EL (cell line): Measurements from ENCODE around the gene PEAK1.
"Not testable (repeated sequence)": the region's sequence is repeated elsewhere in the genome, so short reads cannot be mapped to it uniquely, and the experiment has no call there.

Experiments
- DNase-seq: peaks from one replicate; pipeline ENCODE4 v3.0.0-alpha.2; 2016

Gene PEAK1

DNA sequence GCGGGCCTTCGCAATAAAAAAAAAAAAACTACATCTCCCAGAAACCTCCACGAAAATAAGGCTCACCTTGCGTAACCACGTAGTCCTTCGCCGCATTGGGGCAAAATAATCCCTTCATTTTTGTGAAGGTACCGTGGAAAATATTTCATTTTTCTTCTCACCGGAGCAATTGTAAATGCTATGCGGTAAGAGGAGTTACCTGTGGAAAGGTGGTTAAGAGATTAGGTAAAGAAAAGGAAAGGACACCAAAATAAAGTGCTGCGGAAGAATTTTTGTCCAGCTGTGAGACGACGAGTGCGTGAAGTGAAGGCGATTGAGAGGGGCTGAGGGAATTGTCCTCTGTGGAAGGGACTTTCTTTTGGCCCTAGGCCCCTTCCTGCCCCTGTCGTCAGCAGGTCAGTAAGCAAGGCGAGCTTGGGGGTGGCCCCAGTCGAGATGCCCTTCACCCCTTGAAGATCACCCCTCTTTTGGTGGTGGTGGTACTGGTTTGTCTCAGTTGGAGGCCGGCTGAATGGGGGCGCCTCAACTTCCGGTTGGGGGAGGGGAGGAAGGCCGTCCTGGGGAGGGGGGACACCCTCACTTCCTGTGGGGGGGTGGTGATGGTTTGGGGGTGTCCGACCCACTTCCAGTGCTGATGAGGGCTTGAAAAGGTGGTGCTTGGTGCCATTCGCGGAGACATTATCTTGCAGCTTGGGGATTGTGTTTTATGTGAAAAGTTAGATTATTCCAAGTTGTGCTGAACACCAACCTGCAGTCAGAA, 886 bp upstream of the PEAK1 start, which contains the start of gene HMG20A:
Gene HMG20A (plus strand): TSS at position 279 of the 760 bp plus-strand sequence. CDS start 37,520 bp downstream, outside the sequence.
- peak; percentile 83 for DNase-seq

DNA sequence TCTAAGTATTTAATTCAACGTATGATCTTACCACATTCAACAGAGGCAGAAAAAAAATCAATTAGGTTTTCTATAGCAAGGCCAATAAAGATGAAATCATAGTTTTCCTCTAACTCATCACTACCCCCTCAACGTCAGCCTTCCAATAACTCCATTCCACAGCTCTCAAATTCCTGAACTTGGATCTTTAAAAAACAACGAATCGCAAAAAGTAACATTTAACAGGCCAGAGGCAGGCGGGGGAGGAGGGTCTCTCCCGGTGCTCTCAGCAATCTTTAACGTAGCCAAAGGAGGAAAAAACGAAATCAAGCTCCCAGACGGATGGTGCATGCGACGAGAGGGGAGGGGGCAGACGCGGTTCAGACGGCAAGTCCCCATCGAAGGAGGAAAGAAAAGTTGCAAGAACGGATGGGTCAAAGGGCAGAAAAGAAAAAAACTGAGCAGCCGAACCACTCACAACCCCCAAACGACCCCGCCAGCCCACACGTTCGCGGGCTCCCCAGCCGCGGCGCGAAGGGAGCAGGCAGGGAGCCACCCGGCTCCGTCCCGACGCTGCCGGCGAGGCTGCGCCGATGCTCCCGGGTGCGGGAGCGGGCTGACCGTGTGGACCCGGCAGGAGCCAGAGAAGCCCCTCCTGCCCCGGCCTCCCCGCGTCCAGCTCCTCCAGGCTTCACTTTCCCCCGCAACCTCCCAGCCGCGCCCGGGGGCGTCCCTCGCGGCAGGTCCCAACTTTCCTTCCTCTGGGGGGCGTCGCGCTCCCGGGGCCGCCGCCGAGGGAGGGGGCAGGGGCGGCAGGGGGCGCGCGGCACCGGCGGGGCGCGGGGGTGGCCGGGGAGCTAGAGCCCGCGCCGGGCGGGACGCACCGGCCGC, 703 bp downstream of the PEAK1 start:
- DNase-seq: peak; percentile 59

DNA sequence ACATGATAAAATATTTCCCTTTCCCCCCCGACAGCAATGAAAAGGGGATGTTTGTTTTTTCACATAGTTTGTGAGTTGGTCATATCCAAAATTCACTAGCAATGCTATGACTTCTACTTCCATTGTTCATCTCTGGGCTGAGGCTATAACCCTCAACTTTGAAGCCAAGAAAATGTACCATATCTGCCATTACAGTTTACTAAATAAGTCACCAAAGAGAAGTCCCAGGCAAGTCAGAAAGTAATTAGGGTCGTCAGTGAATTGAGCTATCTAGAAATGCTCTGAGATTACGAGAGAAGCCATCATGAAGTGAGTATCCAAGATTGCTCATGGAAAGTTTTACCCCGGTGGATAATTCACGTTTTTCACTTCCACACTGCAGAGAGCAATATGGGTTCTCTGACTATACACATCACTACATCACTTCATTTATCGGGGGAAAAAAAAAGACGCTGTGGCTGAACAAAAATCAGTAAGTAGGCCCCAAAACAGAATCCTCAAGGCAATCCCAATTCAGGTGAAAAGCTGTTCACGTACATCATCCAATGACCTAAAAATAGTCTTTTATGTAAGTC, 1.4 kb downstream of the PEAK1 start:
- DNase-seq: peak; percentile 70

DNA sequence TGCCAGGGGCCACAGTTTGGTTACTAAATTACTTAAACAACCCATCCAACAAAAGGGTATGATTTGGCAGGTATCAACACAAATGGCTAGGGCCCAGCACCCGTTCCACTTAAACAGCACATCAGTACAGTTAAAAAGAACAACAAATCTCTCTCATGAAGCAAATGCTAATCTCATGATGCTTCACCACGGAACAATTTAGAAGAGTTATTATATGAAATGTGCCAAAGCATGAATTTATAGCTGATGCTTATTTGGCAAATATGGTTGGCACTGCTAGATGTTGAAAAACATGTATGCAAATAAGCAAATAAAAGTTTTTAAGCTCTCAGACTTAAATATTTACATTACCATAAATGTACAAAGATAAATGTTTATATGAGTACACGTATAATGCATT, 2.3 kb downstream of the PEAK1 start:
- peak; percentile 26 for DNase-seq

DNA sequence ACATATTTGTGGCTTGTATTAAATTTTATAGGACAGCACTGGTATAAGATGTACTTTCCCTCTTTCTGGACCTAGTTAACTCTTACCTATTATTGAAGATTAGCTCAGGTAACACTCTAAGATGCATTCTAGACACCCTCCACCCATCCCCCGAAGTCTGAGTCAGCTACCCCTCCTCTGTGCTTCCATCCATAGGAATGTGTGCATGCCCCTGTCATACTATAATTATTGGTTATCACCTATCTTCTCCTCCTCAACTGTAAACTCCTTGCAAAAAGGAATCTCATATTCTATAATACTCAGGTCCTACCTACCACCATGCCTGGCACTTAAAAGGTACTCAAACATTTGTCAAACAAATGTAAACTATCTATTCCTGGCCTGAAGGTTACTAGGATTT, 3.0 kb downstream of the PEAK1 start:
- DNase-seq: peak; percentile 21

DNA sequence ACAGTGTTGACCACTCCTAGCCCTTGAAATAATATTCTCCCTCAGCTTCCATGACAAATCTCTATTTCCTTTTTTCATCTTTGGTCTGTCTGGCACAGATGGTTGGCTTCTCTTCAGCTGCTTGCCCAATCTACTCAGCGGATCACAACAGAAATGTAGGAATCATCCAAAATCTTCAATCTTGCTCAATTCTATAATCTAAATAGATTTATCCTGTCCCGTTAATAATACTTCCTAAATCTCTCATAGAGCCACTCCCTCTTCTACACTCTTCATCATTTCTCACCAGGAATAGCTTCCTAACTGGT, 3.8 kb downstream of the PEAK1 start:
- DNase-seq: peak; percentile 39

DNA sequence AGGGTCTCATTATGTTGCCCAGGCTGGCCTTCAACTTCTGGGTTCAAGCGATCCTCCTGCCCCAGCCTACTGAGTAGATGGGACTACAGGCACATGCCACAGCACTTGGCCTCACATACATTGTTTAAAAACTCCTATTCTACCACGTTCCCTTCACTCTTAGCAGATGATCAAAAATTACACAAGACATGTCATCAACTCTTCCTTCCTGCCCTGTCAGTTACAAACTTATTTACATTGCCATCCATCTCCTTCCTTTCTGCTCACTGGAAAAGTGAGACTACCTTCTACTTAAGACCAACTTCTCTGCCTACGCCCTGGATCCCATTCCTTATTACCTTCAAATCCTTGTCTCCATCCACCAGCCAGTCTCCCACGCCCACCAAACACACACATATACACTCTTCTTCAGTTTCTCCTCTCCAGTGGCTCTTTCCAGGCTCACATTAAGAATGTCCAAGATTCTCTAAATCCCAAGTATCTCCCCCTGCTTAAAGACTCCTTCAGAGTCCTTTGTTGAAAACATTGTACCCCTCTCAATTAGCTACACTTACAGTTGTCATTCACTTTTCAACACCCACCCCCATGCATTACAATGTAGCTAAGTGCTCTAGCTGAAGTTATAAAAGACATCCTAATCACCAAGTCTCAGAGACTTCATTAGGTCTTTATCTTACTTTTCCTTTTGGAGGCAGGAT, 4.3 kb downstream of the PEAK1 start:
- DNase-seq: no peak

DNA sequence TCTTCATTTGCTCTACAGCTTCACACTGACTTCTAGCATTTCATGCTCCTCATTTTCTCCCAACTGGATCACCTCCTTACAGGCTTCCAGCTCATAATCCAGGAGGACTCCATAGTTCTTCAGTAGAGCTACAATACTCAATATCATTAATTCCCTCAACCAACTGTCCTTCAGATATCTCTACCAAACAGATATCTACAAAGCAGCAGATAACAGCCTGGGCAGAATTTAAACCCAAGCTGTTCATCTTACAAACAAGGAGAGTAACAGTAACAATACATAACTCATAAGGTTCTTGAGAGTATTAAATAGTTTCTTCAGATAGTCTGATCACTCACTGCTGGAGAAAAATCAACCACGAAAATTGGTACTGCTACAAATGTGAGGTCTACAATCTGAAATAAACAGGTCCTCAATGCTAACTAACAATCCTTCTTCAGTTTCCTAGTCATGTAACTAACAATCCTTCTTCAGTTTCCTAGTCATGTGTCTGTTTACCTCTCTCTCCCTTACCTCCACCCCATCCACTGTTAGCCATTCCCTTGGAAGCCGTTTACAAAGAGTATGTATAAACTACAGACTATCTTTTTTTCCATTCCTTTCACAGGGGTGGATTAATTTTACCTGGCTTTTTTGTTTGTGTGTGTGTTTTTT, 5.0 kb downstream of the PEAK1 start:
- no peak for DNase-seq

DNA sequence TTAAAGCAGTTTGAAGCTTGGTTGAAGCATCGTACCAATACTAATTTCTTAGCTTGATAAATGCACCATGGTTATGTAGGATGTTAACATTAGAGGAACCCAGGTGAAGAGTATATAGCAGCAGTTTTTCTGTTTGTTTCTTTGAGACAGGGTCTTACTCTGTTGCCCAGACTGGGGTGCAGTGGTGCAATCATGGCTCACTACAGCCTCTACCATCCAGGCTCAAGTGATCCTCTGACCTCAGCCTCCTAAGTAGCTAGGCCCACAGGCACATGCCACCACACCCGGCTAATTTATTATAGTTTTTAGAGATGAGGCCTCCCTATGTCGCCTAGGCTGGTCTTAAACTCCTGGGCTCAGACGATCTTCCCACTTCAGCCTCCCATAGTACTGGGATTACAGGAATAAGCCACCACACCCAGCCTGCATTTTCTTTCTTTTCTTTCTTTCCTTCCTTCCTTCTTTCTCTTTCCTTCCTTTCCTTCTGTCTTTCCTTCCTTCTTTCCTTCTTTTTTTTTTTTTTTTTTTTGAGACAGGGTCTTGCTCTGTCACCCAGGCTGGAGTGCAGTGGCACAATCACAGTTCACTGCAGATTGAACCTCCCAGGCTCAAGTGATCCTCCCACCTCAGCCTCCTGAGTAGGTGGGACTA, 6.1 kb downstream of the PEAK1 start:
- no peak for DNase-seq

DNA sequence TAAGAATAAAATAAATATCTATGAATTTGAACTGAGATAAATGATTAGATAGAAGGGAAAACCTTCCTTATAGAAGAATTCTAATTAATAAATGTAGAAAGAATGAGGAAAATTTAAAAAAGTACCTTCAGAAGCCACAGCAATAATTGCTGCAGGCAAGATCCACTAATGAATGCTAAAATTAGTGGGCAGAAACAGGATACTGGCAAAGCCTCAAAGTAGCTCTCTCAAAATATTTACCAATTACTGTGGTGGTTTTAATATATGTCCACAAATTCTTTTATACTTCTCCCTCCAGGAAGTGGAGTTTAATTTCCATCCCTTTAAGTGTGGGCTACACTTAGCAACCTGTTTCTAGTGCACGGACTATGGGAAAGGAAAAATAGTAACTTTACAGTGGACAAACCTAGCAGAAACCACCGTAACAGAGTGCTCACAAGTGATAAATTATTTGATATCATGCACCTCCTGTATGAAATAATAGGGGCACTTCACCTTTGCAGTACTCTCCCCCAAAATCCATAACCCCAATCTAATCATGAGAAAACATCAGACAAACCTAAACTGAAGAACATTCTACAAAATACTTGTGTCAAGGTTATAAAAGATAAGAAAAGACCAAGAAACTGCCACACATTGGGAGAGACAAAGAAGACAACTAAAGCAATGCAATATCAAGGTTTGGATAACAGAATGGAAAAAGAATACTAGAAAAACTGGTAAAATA, 6.8 kb downstream of the PEAK1 start:
- DNase-seq: no peak

DNA sequence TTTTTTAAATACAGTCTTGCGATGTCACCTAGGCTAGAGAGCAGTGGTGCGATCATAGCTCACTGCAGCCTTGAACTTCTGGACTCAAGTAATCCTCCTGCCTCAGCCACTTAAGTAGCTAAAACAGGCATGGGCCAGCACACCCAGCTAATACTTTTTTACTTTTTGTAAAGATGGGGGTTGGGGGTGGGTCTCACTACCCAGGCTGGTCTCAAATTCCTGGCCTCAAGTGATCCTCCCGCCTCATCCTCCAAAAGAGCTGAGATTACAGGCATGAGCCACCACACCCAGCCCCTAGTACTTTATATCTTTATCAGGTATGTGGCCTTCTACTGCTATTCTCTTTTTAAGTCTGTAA, 8.3 kb downstream of the PEAK1 start:
- no peak for DNase-seq

DNA sequence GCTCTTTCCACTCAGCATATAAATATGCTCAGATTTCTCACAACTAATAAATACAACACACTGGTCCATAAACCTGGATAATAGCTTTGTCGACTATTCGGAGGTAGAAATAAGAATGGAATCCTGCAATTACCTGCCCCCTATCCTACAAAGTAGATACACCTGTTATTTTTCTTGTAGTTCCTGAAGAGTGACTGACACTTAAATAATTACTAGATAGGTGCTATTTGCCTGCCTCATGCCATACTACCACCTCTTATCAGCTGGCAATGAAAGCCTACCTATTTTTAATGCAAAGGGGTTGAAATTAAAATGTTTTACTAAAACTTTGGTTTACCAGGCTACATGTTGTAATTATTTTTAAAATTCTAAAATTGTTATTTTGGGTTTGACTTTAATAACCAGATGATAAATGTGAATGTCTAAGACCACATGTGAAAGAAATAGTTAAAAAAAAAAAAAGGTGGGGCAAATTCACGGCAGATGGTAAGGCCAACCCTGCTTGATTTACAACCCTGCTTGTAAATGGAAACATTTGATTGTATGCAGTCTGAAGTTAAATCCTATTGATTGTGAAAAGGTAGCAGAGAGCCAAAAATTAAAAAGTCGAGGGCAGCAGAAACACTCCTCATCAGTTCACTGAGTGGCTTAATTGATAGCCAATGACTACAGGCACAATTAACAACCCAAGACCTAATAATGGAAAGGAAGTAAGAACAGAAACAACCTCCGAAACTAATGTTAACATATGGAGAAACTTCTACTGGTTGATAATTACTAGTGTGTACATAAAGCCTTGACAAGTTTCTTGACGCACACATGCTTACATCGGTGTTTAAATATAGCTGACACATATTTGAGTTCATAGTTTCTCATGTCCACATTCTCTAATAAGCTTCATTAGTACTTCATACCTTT, 8.9 kb downstream of the PEAK1 start:
- DNase-seq: no peak

DNA sequence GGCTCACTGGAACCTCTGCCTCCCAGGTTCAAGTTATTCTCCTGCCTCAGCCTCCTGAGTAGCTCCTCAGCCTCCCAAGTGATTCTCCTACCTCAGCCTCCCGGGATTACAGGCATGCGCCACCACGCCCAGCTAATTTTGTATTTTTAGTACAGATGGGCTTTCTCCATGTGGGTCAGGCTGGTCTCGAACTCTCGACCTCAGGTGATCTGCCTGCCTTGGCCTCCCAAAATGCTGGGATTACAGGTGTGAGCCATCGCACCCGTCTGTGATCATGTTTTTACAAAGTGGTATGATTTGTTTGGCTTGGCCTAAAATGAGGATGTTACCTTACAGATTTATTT, 9.8 kb downstream of the PEAK1 start:
- DNase-seq: not testable (repeated sequence)

DNA sequence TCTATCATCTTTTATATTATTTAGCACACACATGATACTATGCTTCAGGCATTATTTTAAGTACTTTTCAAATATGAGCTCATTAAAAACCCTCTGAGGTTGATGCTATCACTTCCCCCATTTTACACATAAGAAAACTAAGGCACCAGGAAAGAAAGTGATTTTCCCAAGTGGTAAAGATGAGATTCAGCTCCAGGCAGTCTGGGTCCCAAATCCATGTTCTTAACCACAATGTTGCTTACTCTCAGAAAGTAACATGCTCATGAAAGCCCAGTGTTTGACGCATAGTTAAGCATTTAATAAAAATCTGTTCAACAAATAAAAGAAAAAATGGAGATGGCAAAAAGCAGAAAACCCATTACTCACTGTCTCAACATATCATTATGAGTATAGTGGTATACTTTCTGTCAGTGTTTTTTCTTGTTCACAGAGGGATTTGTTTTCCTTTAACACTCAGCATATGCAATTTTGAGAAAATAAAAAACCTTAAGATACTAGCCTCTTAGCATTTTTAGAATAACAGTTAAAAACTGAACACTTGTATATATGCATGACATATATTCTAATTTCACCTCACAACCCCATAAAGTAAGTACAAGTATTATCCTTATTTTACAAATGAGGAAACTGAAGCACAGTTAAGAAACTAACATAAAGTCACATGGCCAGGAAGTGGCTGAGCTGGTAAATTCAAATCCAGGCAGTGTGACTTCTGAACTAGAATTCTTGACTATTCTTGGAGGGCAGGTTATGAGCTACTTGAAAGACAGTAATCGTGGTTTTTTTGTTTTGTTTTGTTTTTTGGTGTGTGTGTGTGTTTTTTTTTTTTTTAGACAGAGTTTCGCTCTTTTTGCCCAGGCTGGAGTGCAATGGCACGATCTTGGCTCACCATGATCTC, 10.4 kb downstream of the PEAK1 start:
- DNase-seq: peak; percentile 6

DNA sequence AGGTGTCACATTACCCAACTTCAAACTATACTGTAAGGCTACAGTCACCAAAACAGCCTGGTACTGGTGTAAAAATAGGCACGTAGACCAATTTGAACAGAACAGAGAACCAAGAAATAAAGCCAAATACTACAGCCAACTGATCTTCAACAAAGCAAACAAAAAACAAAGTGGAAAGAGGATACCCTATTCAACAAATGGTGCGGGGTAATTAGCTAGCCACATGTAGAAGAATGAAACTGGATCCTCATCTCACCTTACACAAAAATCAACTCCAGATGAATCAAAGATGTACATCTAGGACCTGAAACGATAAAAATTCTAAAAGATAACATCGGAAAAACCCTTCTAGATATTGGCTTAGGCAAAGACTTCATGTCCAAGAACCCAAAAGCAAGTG, 13.1 kb downstream of the PEAK1 start:
- DNase-seq: no peak

DNA sequence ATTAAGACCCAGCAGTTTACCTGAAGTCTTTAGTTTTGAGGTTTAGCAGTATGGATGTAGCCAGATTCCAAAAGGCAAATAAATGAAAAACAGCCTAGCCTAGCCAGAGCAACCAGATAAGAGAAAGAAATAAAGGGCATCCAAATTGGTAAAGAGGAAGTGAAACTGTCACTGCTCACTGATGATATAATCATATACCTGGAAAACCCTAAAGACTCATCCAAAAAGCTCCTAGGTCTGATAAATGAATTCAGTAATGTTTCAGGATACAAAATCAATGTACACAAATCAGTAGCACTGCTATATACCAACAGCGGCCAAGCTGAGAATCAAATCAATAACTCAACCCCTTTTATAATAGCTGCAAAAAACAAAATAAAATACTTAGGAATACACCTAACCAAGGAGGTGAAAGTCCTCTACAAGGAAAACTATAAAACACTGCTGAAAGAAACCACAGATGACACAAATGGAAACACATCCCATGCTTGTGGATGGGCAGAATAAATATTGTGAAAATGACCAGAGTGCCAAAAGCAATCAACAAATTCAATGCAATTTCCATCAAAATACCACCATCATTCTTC, 13.6 kb downstream of the PEAK1 start:
- not testable (repeated sequence) for DNase-seq

DNA sequence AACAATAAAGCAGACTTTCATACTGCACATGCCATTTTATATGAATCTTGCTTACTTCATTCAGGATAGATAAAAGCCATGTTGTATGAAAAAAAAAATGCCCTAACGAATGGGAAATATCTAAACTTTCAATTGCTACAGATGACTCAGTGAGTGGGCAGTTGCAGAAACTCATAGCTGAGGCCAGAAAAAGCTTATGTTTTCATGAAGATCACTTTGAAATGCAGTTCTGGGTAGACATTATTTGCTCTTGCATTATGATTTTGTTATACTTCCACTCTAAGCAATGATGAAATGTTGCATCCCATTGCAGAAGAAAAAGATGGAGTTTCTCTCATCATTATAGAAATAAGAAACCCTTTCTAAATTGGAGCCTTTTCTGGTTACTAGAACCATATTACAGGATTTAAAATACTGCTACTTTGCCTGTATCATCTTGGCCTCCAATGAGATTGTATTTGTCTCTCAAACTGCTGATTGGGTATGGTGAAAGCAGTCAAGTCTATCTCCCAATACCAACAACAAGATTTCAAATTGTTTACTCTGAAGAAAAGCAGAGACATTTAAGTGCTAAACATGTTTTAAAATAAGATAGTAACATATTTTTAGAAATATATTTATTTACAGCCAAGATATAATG, 17.0 kb downstream of the PEAK1 start:
- peak; percentile 68 for DNase-seq

DNA sequence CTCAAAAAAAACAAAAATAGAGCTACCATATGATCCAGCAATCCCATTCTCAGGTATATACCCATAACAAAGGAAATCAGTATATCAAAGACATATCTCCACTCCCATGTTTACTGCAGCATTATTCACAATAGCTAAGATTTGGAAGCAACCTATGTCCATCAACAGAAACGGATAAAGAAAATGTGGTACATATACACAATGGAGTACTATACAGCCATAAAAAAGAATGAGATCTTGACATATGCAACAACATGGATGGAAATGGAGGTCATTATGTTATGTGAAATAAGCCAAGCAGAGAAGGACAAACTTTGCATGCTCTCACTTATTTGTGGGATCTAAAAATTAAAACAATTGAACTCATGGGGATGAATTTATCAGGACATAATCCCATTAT, 19.6 kb downstream of the PEAK1 start:
- no peak for DNase-seq

DNA sequence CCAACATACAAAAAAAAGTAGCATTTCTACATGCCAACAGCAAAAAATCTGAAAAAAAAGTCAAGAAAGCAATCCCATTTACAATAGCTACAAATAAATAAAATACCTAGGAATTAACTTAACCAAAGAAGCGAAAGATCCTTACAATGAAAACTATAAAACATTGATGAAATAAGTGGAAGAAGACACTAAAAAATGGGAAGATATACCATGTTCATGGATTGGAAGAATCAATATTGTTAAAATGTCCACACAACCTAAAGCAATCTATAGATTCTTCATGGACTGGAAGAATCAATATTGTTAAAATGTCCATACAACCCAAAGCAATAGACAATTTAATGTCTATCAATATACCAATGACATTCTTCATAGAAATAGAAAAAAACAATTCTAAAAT, 21.0 kb downstream of the PEAK1 start:
- DNase-seq: no peak
